HG03097 (cell line): ENCODE results near the gene TTC9C.
"Not testable (repeated sequence)": the region's sequence is repeated elsewhere in the genome, so short reads cannot be mapped to it uniquely, and the experiment has no call there.

Experiments
- ATAC-seq: cut with Tn5 transposase; IDR thresholded peaks from one replicate; pipeline ENCODE4 v1.9.1; 2021; ENCODE audit not compliant: unreplicated experiment, low FRiP score

Gene TTC9C

GRCh38 chr11:62709247-62710000, 18.9 kb upstream of the TTC9C start:
- ATAC-seq: peak; percentile 59

- peak; percentile 0 for ATAC-seq
Observed at GRCh38 chr11:62710001-62710345, 18.3 kb upstream of the TTC9C start.

- ATAC-seq: no peak
Observed at GRCh38 chr11:62712276-62712812, 15.9 kb upstream of the TTC9C start.

- no peak for ATAC-seq
Observed at GRCh38 chr11:62712861-62713260, 15.4 kb upstream of the TTC9C start.

GRCh38 chr11:62713343-62713742, 14.9 kb upstream of the TTC9C start:
- ATAC-seq: no peak

- ATAC-seq: no peak
Observed at GRCh38 chr11:62715150-62716130, 12.8 kb upstream of the TTC9C start.

GRCh38 chr11:62716206-62716605, 12.1 kb upstream of the TTC9C start:
- ATAC-seq: no peak

- ATAC-seq: no peak
Observed at GRCh38 chr11:62716816-62717215, 11.5 kb upstream of the TTC9C start.

GRCh38 chr11:62719302-62719978, 8.8 kb upstream of the TTC9C start:
- no peak for ATAC-seq

- no peak for ATAC-seq
Observed at GRCh38 chr11:62721994-62722393, 6.3 kb upstream of the TTC9C start.

GRCh38 chr11:62724171-62724570, 4.1 kb upstream of the TTC9C start:
- ATAC-seq: no peak

- no peak for ATAC-seq
Observed at GRCh38 chr11:62725646-62726045, 2.6 kb upstream of the TTC9C start.

- peak; percentile 10 for ATAC-seq
Observed at GRCh38 chr11:62726156-62726914, 2.0 kb upstream of the TTC9C start.

GRCh38 chr11:62726915-62727164, 1.4 kb upstream of the TTC9C start:
- ATAC-seq: no peak

GRCh38 chr11:62727165-62727871, 968 bp upstream of the TTC9C start, which contains the start of gene HNRNPUL2:
HNRNPUL2 (minus strand) TSS chr11:62727457; CDS start chr11:62727156, 301 bp downstream.
- ATAC-seq: peak; percentile 63

GRCh38 chr11:62727872-62728170, 465 bp upstream of the TTC9C start:
- peak; percentile 51 for ATAC-seq

GRCh38 chr11:62730076-62730475, 1.8 kb downstream of the TTC9C start:
- ATAC-seq: not testable (repeated sequence)

GRCh38 chr11:62732830-62733229, 4.5 kb downstream of the TTC9C start:
- no peak for ATAC-seq

- ATAC-seq: no peak
Observed at GRCh38 chr11:62737196-62737595, 8.9 kb downstream of the TTC9C start.
